HCT116 (cell line): ENCODE measurements around the gene PDE4B. TPM values are rescaled to one million over a fixed set of nuclear protein-coding genes. Genes with fewer than 3 reads are reported as not detected.

ENCODE experiments used
- ATAC-seq: fragments of 200-7000 bp; cut with Tn5 transposase; 2 replicates; pipeline ENCODE4 v1.9.1; 2020; ENCODE audit warnings: mild to moderate bottlenecking, moderate library complexity
- BruUV-seq: library from RNA; stranded (reverse); fragments of 400-500 nt; replicated peaks from 2 replicates; lab custom pipeline; 2021; lab: Mats Ljungman, UMichigan
- CTCF ChIA-PET: fragments of 300-600 bp; sonication (Branson Sonifier 250); formaldehyde crosslinking; loops from one replicate; lab custom pipeline; 2021; ENCODE audit warnings: antibody characterized with exemption; lab: Charles Lee
- POLR2A ChIA-PET: fragments of 300-600, 350-600 bp; sonication (Branson Sonifier 250); formaldehyde crosslinking; loops from one replicate; lab custom pipeline; 2021; ENCODE audit warnings: antibody characterized with exemption; lab: Charles Lee
- RAD21 ChIA-PET, 2 experiments: fragments of 300-600 bp; sonication (Branson Sonifier 250); formaldehyde crosslinking; loops; one replicate each; lab custom pipeline; 2023; ENCODE audit warnings: low total read pairs in 2 of 2; ENCODE audit not compliant: uncharacterized antibody in 2 of 2, unreplicated experiment in 2 of 2, low non-redundant PET in 1 of 2; lab: Charles Lee
- DNase-seq: peaks from one replicate; pipeline ENCODE4 v3.0.0-alpha.2; 2010; ENCODE audit warnings: low read depth, low spot score
- H2AFZ ChIP-seq: fragments of 200-600 bp; shearing (Covaris generic), sonication (generic); 2 replicates; pipeline ENCODE4 v1.6.1; 2017; ENCODE audit warnings: low read depth, mixed run types, mixed read lengths, antibody characterized with exemption, low read length; ENCODE audit not compliant: poor library complexity, severe bottlenecking
- H3K27ac ChIP-seq: 2 replicates; pipeline ENCODE4 v1.5.1; 2012; ENCODE audit warnings: low read depth, low read length
- H3K27me3 ChIP-seq: fragments of 200-600 bp; sonication (generic); 2 replicates; pipeline ENCODE4 v1.6.1; 2016; ENCODE audit warnings: mixed run types, low read length, mixed read lengths; ENCODE audit not compliant: insufficient read depth
- H3K36me3 ChIP-seq, 2 experiments: fragments of 200-500 bp in 1 of 2; fragments of 200-600 bp in 1 of 2; sonication (Bioruptor generic) in 1 of 2; sonication (generic) in 1 of 2; 2 replicates each; pipeline versions ENCODE4 v1.5.1 to v1.6.1; 2014 to 2016; ENCODE audit warnings: low read length in 2 of 2, inconsistent platforms in 1 of 2, mixed read lengths in 1 of 2, mixed run types in 1 of 2; ENCODE audit not compliant: insufficient read depth in 2 of 2, control insufficient read depth in 1 of 2
- H3K4me1 ChIP-seq, 2 experiments: fragments of 200-600 bp in 1 of 2; sonication (generic) in 1 of 2; 2 replicates each; pipeline versions ENCODE4 v1.5.1 to v1.6.1; 2012 to 2017; ENCODE audit warnings: low read length in 2 of 2, inconsistent platforms in 1 of 2, mild to moderate bottlenecking in 1 of 2, mixed read lengths in 1 of 2, mixed run types in 1 of 2, moderate library complexity in 1 of 2; ENCODE audit not compliant: insufficient read depth in 2 of 2, control insufficient read depth in 1 of 2
- H3K4me2 ChIP-seq: fragments of 200-600 bp; sonication (generic); 2 replicates; pipeline ENCODE4 v1.6.1; 2017; ENCODE audit warnings: mixed run types, low read length, mixed read lengths
- H3K4me3 ChIP-seq, 2 experiments: fragments of 200-600 bp in 1 of 2; sonication (generic) in 1 of 2; replicated peaks in 1 of 2; 2 replicates each; pipeline ENCODE4 v1.5.1; 2011 to 2016; ENCODE audit warnings: low read length in 2 of 2, control low read depth in 1 of 2, low read depth in 1 of 2, mild to moderate bottlenecking in 1 of 2, mixed read lengths in 1 of 2, mixed run types in 1 of 2
- H3K79me2 ChIP-seq: fragments of 200-600 bp; sonication (generic); 2 replicates; pipeline ENCODE4 v1.6.1; 2017; ENCODE audit warnings: mild to moderate bottlenecking, mixed run types, low read length, moderate library complexity, mixed read lengths; ENCODE audit not compliant: insufficient read depth
- H3K9ac ChIP-seq: fragments of 200-600 bp; sonication (generic); 2 replicates; pipeline ENCODE4 v1.6.1; 2016; ENCODE audit warnings: low read length, mixed read lengths
- H3K9me2 ChIP-seq: fragments of 200-600 bp; sonication (generic), shearing (Covaris generic); 2 replicates; pipeline ENCODE4 v1.6.1; 2017; ENCODE audit warnings: mixed run types, mild to moderate bottlenecking, moderate library complexity; ENCODE audit not compliant: insufficient read depth
- H3K9me3 ChIP-seq, 2 experiments: fragments of 200-500 bp in 1 of 2; fragments of 200-600 bp in 1 of 2; sonication (Bioruptor generic) in 1 of 2; sonication (generic) in 1 of 2; 2 replicates each; pipeline ENCODE4 v1.6.1; 2014 to 2017; ENCODE audit warnings: low read length in 2 of 2, mixed read lengths in 2 of 2, inconsistent platforms in 1 of 2, low read depth in 1 of 2, mild to moderate bottlenecking in 1 of 2, mixed run types in 1 of 2, moderate library complexity in 1 of 2; ENCODE audit not compliant: control insufficient read depth in 1 of 2, insufficient read depth in 1 of 2
- H4K20me1 ChIP-seq: fragments of 200-600 bp; sonication (generic), shearing (Covaris generic); 2 replicates; pipeline ENCODE4 v1.6.1; 2017; ENCODE audit warnings: mixed run types, mild to moderate bottlenecking, moderate library complexity; ENCODE audit not compliant: insufficient read depth
- CBX3 ChIP-seq: IDR thresholded peaks from 2 replicates; pipeline ENCODE4 v1.6.1; 2012; ENCODE audit warnings: low read depth
- CEBPB ChIP-seq: IDR thresholded peaks from 2 replicates; pipeline ENCODE4 v1.6.1; 2012; ENCODE audit warnings: low read depth
- EGR1 ChIP-seq: IDR thresholded peaks from 2 replicates; pipeline ENCODE4 v1.6.1; 2012; ENCODE audit warnings: low read depth
- EZH2 ChIP-seq: fragments of 200-600 bp; sonication (generic); IDR thresholded peaks from 2 replicates; pipeline ENCODE4 v1.6.1; 2017; ENCODE audit warnings: antibody characterized with exemption, mixed run types
- EZH2phosphoT487 ChIP-seq: fragments of 200-600 bp; IDR thresholded peaks from 2 replicates; pipeline ENCODE4 v1.6.1; 2018; ENCODE audit warnings: antibody characterized with exemption, borderline replicate concordance
- FOSL1 ChIP-seq: IDR thresholded peaks from 2 replicates; pipeline ENCODE4 v1.6.1; 2012; ENCODE audit warnings: low read depth
- POLR2A ChIP-seq: IDR thresholded peaks from 2 replicates; pipeline ENCODE4 v1.7.0; 2011; ENCODE audit warnings: borderline replicate concordance; ENCODE audit not compliant: insufficient read depth, insufficient read length; ENCODE audit errors: extremely low read depth
- POLR2AphosphoS5 ChIP-seq: IDR thresholded peaks from 2 replicates; pipeline ENCODE4 v1.6.1; 2011; ENCODE audit warnings: mild to moderate bottlenecking, low read depth, low read length, moderate library complexity
- RAD21 ChIP-seq: IDR thresholded peaks from 2 replicates; pipeline ENCODE4 v1.6.1; 2012; ENCODE audit warnings: low read depth, mild to moderate bottlenecking
- SP1 ChIP-seq: IDR thresholded peaks from 2 replicates; pipeline ENCODE4 v1.6.1; 2012; ENCODE audit warnings: low read depth
- SRF ChIP-seq: IDR thresholded peaks from 2 replicates; pipeline ENCODE4 v1.6.1; 2012; ENCODE audit warnings: low read depth
- TCF7L2 ChIP-seq: IDR thresholded peaks from 2 replicates; pipeline ENCODE4 v1.7.0; 2011; ENCODE audit warnings: borderline replicate concordance, inconsistent platforms; ENCODE audit not compliant: insufficient read depth, insufficient read length; ENCODE audit errors: extremely low read depth
- YY1 ChIP-seq: IDR thresholded peaks from 2 replicates; pipeline ENCODE4 v1.6.1; 2011; ENCODE audit warnings: low read length, low read depth, moderate library complexity, mild to moderate bottlenecking; ENCODE audit not compliant: insufficient replicate concordance; ENCODE audit errors: extremely low read depth
- ZFX ChIP-seq: fragments of 450-650 bp; IDR thresholded peaks from 2 replicates; pipeline ENCODE4 v1.6.1; 2017
- ZNF274 ChIP-seq: fragments of 200-500 bp; sonication (Bioruptor generic); IDR thresholded peaks from 2 replicates; pipeline ENCODE4 v1.6.1; 2014; ENCODE audit warnings: mild to moderate bottlenecking, low read depth, low read length, inconsistent platforms
- intact Hi-C: fragments of 100-400 bp; cut with micrococcal nuclease; formaldehyde crosslinking; loops from 2 replicates; pipeline ENCODE4 v1.10.0; 2022
- total RNA-seq: library from RNA; stranded (reverse); gene quantifications from one replicate; pipeline ENCODE4 v1.2.1, GENCODE V29; 2021; ENCODE audit not compliant: unreplicated experiment
- TF ChIP-seq, protein P1 (sequence below): IDR thresholded peaks from 2 replicates; pipeline ENCODE4 v1.6.1; 2012
- TF ChIP-seq, protein P2 (sequence below): IDR thresholded peaks from 2 replicates; pipeline ENCODE4 v1.6.1; 2012; ENCODE audit warnings: low read depth
- TF ChIP-seq, protein P3 (sequence below): IDR thresholded peaks from 2 replicates; pipeline ENCODE4 v1.6.1; 2012
- TF ChIP-seq, protein P4 (sequence below): IDR thresholded peaks from 2 replicates; pipeline ENCODE4 v1.6.1; 2011; ENCODE audit warnings: mild to moderate bottlenecking, low read length, moderate library complexity; ENCODE audit not compliant: insufficient replicate concordance; ENCODE audit errors: extremely low read depth

PDE4B gene
- total RNA-seq, 1 experiment from 2014 or later: 76.9 TPM

DNA sequence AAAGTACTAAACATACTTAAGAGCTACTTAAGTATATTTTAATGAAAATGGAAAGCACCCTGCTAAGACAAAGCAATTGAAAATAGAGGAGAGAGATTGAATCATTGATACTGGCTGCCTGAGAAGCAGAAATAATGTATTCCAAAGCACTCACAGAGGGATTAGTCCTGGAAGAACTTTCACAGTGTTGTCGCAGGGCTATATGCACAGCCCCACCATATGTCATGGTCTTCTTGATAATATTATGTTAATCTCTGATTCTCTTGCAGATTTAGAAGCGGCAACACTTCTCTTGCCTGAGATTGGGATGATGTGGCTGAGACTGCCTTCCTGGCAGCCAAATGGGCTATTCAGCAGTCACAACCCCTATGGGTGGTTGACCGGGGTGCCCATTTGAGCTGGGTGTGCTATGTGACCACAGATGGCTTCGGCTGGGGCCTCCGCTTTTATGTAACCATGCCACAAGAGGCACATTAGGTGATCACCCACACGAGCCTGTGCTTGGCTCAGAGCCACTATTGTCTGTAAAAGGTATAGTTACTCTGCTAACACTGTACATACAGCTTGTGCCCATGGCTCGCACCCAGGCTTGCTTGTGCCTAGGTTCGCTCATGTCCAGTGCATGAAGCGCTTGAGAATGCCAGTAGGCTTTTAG lies 589.1 kb downstream of the PDE4B start:
- Histone ChIP-seq H3K9ac (no peak overlapping the region), H2AFZ (no peak overlapping the region), H3K27me3 (no peaks in the 10 kb centered on the region), H3K79me2 (no peaks in the 10 kb centered on the region), H3K36me3 (no peaks in the 10 kb centered on the region), H3K9me2 (no peaks in the 10 kb centered on the region), H3K27ac (no peak overlapping the region), H3K4me1 (no peaks in the 10 kb centered on the region), H4K20me1 (no peaks in the 10 kb centered on the region), H3K4me3 (no peak overlapping the region), H3K9me3 (peaks cover 14 to 17% of the 10 kb centered on the region in 2 experiments; a peak in 2 of 4 replicates), H3K4me2 (no peak overlapping the region)
- no peak for DNase-seq
- TF ChIP-seq CBX3 (no peak), ZNF274 (no peak), EZH2 (no peak), FOSL1 (no peak), ZFX (no peak), SRF (no peak), SP1 (no peak), RAD21 (no peak), YY1 (no peak), POLR2AphosphoS5 (no peak), EGR1 (no peak), CEBPB (no peak), POLR2A (no peak), EZH2phosphoT487 (no peak), TCF7L2 (no peak)
- TF ChIP-seq, protein P1, sequence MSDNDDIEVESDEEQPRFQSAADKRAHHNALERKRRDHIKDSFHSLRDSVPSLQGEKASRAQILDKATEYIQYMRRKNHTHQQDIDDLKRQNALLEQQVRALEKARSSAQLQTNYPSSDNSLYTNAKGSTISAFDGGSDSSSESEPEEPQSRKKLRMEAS: no peak
- TF ChIP-seq, protein P2, sequence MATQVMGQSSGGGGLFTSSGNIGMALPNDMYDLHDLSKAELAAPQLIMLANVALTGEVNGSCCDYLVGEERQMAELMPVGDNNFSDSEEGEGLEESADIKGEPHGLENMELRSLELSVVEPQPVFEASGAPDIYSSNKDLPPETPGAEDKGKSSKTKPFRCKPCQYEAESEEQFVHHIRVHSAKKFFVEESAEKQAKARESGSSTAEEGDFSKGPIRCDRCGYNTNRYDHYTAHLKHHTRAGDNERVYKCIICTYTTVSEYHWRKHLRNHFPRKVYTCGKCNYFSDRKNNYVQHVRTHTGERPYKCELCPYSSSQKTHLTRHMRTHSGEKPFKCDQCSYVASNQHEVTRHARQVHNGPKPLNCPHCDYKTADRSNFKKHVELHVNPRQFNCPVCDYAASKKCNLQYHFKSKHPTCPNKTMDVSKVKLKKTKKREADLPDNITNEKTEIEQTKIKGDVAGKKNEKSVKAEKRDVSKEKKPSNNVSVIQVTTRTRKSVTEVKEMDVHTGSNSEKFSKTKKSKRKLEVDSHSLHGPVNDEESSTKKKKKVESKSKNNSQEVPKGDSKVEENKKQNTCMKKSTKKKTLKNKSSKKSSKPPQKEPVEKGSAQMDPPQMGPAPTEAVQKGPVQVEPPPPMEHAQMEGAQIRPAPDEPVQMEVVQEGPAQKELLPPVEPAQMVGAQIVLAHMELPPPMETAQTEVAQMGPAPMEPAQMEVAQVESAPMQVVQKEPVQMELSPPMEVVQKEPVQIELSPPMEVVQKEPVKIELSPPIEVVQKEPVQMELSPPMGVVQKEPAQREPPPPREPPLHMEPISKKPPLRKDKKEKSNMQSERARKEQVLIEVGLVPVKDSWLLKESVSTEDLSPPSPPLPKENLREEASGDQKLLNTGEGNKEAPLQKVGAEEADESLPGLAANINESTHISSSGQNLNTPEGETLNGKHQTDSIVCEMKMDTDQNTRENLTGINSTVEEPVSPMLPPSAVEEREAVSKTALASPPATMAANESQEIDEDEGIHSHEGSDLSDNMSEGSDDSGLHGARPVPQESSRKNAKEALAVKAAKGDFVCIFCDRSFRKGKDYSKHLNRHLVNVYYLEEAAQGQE: no peak
- TF ChIP-seq, protein P3, sequence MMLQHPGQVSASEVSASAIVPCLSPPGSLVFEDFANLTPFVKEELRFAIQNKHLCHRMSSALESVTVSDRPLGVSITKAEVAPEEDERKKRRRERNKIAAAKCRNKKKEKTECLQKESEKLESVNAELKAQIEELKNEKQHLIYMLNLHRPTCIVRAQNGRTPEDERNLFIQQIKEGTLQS: no peak
- TF ChIP-seq, protein P4, sequence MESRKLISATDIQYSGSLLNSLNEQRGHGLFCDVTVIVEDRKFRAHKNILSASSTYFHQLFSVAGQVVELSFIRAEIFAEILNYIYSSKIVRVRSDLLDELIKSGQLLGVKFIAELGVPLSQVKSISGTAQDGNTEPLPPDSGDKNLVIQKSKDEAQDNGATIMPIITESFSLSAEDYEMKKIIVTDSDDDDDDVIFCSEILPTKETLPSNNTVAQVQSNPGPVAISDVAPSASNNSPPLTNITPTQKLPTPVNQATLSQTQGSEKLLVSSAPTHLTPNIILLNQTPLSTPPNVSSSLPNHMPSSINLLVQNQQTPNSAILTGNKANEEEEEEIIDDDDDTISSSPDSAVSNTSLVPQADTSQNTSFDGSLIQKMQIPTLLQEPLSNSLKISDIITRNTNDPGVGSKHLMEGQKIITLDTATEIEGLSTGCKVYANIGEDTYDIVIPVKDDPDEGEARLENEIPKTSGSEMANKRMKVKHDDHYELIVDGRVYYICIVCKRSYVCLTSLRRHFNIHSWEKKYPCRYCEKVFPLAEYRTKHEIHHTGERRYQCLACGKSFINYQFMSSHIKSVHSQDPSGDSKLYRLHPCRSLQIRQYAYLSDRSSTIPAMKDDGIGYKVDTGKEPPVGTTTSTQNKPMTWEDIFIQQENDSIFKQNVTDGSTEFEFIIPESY: no peak
- no peak for ATAC-seq
- CTCF ChIA-PET: no interaction called here
- intact Hi-C loops: no loop called here
- RAD21 ChIA-PET: no interaction called here
- no TSS peak for BruUV-seq
- POLR2A ChIA-PET: no interaction called here
